Glutamatergic neuron (in vitro differentiated cells): ENCODE results near the gene DYNC1LI2. TPM values are rescaled to one million over a fixed set of nuclear protein-coding genes. Genes with fewer than 3 reads are reported as not detected.

Source experiments
- DNase-seq: peaks from one replicate; pipeline ENCODE4 v3.0.0; 2022
- H3K27ac Mint-ChIP-seq: one replicate; pipeline ENCODE4 v1.8.0; 2020; ENCODE audit warnings: mild to moderate bottlenecking, mixed read lengths, inconsistent platforms; ENCODE audit not compliant: unreplicated experiment
- H3K27me3 Mint-ChIP-seq: one replicate; pipeline ENCODE4 v1.8.0; 2020; ENCODE audit warnings: mild to moderate bottlenecking, moderate library complexity, mixed read lengths, inconsistent platforms; ENCODE audit not compliant: unreplicated experiment
- H3K36me3 Mint-ChIP-seq: one replicate; pipeline ENCODE4 v1.8.0; 2020; ENCODE audit warnings: mild to moderate bottlenecking, mixed read lengths, inconsistent platforms; ENCODE audit not compliant: unreplicated experiment
- H3K4me1 Mint-ChIP-seq: one replicate; pipeline ENCODE4 v1.8.0; 2020; ENCODE audit warnings: mild to moderate bottlenecking, low read depth, mixed read lengths, inconsistent platforms; ENCODE audit not compliant: unreplicated experiment
- H3K4me3 Mint-ChIP-seq: one replicate; pipeline ENCODE4 v1.8.0; 2020; ENCODE audit warnings: mild to moderate bottlenecking, mixed read lengths, inconsistent platforms; ENCODE audit not compliant: unreplicated experiment
- H3K9me3 Mint-ChIP-seq: one replicate; pipeline ENCODE4 v1.8.0; 2020; ENCODE audit warnings: mild to moderate bottlenecking, moderate library complexity, mixed read lengths, inconsistent platforms; ENCODE audit not compliant: unreplicated experiment
- CTCF ChIP-seq: fragments of 200-600 bp; sonication (generic); IDR thresholded peaks from one replicate; pipeline ENCODE4 v1.5.0; 2021; ENCODE audit not compliant: partially characterized antibody, unreplicated experiment
- total RNA-seq: library from RNA; stranded (reverse); fragmentation: NEBNext Ultra II Directional; extraction: Animal tissue kit (Norgen Biotek cat#: 25700); gene quantifications from one replicate; pipeline ENCODE4 v1.2.1, GENCODE V29; 2021; ENCODE audit not compliant: unreplicated experiment

Gene DYNC1LI2
- total RNA-seq, 1 donor from 2014 or later: 269 TPM

DNA sequence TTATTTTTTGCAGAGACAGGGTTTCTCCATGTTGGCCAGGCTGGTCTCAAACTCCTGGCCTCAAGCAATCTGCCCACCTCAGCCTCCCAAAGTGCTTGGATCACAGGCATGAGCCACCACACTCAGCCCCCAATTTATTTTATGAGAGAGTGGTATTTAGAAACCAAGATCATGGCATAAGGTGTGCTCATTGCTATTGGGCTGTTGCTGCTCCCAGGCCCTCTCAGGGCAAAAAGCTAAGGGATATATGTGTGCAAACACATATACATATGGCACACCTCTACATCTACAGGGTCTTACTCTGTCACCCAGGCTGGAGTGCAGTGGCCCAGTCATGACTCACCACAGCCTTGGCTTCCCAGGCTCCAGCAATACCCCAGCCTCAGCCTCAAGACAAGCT, 39.8 kb downstream of the DYNC1LI2 start:
- H3K27me3 Mint-ChIP-seq: peaks cover 10% of the 10 kb centered on the region
- TF ChIP-seq CTCF: no peak
- H3K4me1 Mint-ChIP-seq: peaks cover 3% of the 10 kb centered on the region
- H3K4me3 Mint-ChIP-seq: no peak overlapping the region
- no peak overlapping the region for H3K27ac Mint-ChIP-seq
- H3K9me3 Mint-ChIP-seq: peaks cover 5% of the 10 kb centered on the region
- no peak for DNase-seq
- peaks cover 4% of the 10 kb centered on the region for H3K36me3 Mint-ChIP-seq

DNA sequence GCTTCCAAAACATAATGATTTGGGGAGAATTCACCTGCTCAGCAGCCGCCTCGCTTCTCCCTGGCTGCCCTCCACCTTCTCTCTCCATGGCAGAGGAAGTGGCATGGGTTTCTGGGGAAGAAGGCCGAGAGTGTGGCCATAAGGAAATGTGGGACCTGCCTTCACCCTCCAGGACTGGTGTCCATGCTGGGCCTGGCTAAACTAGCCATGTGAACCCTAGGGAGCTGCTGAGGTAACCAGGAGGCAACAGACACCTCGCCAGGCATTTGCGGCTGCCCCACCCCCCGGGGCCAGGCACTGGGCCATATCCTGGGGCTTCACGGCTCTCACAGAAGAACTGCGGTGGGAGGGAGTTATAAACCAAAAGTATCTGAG, 44.9 kb downstream of the DYNC1LI2 start:
- H3K27me3 Mint-ChIP-seq: peaks cover 1% of the 10 kb centered on the region
- DNase-seq: no peak
- H3K36me3 Mint-ChIP-seq: no peaks in the 10 kb centered on the region
- no peaks in the 10 kb centered on the region for H3K9me3 Mint-ChIP-seq
- no peak overlapping the region for H3K4me3 Mint-ChIP-seq
- H3K27ac Mint-ChIP-seq: no peak overlapping the region
- peaks cover 3% of the 10 kb centered on the region for H3K4me1 Mint-ChIP-seq
- no peak for TF ChIP-seq CTCF

GRCh38 chr16:66705790-66706505, 45.5 kb downstream of the DYNC1LI2 start:
- H3K4me1 Mint-ChIP-seq: peaks cover 3% of the 10 kb centered on the region
- no peak for TF ChIP-seq CTCF
- H3K27ac Mint-ChIP-seq: no peak overlapping the region

DNA sequence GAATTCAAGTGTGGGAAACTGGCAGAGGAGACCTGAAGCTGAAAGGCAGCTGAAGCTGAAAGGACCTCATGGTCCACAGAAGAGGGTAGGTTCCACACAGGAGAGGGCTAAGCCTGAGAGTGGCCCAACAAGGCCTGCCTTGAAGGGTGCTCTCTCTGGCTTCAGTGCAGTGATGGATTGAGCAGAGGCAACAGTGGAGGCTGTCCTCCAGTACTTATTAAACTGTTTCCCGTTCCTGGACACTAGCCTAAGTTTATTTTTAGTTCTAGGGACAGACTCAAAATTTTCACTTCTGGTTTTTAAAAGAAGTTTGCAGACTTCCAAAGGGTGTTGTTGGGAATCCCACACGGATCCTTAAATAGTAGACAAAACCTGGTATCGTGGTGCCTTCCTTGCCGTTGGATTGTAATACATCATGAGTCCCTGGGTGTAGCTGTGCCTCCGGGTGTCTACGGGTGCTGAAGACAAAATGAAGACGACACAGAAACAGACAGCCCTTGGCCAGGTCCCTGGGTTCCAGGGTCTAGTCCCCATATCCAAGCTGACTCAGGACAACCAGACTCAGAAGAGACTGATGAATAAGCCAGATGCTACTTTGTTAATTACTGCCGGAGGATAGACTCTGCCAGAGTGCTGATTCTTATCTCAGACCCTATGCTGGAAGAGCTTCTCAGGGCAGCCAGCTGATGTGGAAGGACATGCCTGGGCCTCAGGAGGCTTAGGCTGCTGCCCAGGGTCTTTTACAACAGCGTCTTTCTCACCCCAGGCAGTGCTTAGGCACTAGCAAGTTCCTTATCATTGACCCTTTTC, 47.8 kb downstream of the DYNC1LI2 start:
- Mint-ChIP-seq H3K4me3 (no peak overlapping the region), H3K9me3 (no peaks in the 10 kb centered on the region), H3K4me1 (peaks cover 3% of the 10 kb centered on the region), H3K27ac (no peak overlapping the region), H3K27me3 (no peaks in the 10 kb centered on the region), H3K36me3 (no peaks in the 10 kb centered on the region)
- no peak for DNase-seq
- no peak for TF ChIP-seq CTCF

More at GRCh38 chr16:66705790-66706505, 45.5 kb downstream of the DYNC1LI2 start:
- H3K4me3 Mint-ChIP-seq: no peak overlapping the region
- H3K27me3 Mint-ChIP-seq: peaks cover 1% of the 10 kb centered on the region
- DNase-seq: no peak
- H3K9me3 Mint-ChIP-seq: no peaks in the 10 kb centered on the region
- no peaks in the 10 kb centered on the region for H3K36me3 Mint-ChIP-seq

GRCh38 chr16:66701516-66701915, 49.9 kb downstream of the DYNC1LI2 start:
- TF ChIP-seq CTCF: no peak
- no peaks in the 10 kb centered on the region for H3K9me3 Mint-ChIP-seq
- no peaks in the 10 kb centered on the region for H3K4me1 Mint-ChIP-seq

More at GRCh38 chr16:66701516-66701915, 49.9 kb downstream of the DYNC1LI2 start:
- no peak for DNase-seq
- Mint-ChIP-seq H3K27me3 (no peaks in the 10 kb centered on the region), H3K36me3 (no peaks in the 10 kb centered on the region), H3K27ac (no peak overlapping the region), H3K4me3 (no peak overlapping the region)
